ENCODE data around the gene SCGN.

- TF ChIP-seq CTCF (IDR thresholded peaks at IDR 0.05; ENCODE audit: borderline replicate concordance, extremely low read depth, low read length, poor library complexity, severe bottlenecking) (peak; percentile 60), EZH2 (IDR thresholded peaks at IDR 0.05; ENCODE audit: borderline replicate concordance, low read depth, low read length, severe bottlenecking) (no peak)
These were observed 66.1 kb downstream of the SCGN start for GRCh38 chr6:25717866-25718740.

Measured in DND-41 (cell line).